NB4 (cell line): ENCODE results near the gene SDF2.
"Not testable (repeated sequence)": the region's sequence is repeated elsewhere in the genome, so short reads cannot be mapped to it uniquely, and the experiment has no call there.

ENCODE experiments used
- DNase-seq: peaks from one replicate; pipeline ENCODE4 v3.0.0; 2010; ENCODE audit warnings: low read depth
- H3K4me3 ChIP-seq: one replicate; pipeline ENCODE4 v1.5.1; 2011; ENCODE audit warnings: mild to moderate bottlenecking, low read depth, low read length, moderate library complexity
- CTCF ChIP-seq: IDR thresholded peaks from one replicate; pipeline ENCODE4 v1.5.1; 2012; ENCODE audit warnings: low read depth, low read length
- MAX ChIP-seq: IDR thresholded peaks from 2 replicates; pipeline ENCODE4 v1.6.1; 2011; ENCODE audit warnings: low read depth, low read length
- MYC ChIP-seq: IDR thresholded peaks from 2 replicates; pipeline ENCODE4 v1.6.1; 2011; ENCODE audit warnings: low read depth, low read length
- POLR2A ChIP-seq: IDR thresholded peaks from 2 replicates; pipeline ENCODE4 v1.6.1; 2011; ENCODE audit warnings: mild to moderate bottlenecking; ENCODE audit not compliant: insufficient read length; ENCODE audit errors: extremely low read depth

The SDF2 gene

GRCh38 chr17:28669918-28670317 is 8.2 kb upstream of the SDF2 start:
- no peak for DNase-seq
- H3K4me3 ChIP-seq: no peak overlapping the region
- no peak for TF ChIP-seq MYC
- no peak for TF ChIP-seq MAX
- TF ChIP-seq POLR2A: no peak
- TF ChIP-seq CTCF: no peak

- no peak for DNase-seq
- no peak for TF ChIP-seq MAX
- TF ChIP-seq MYC: no peak
- no peak for TF ChIP-seq CTCF
- no peak for TF ChIP-seq POLR2A
- H3K4me3 ChIP-seq: no peak overlapping the region
Observed at GRCh38 chr17:28667870-28668269, 6.2 kb upstream of the SDF2 start.

- DNase-seq: peak; percentile 32
Observed at GRCh38 chr17:28665994-28666393, 4.3 kb upstream of the SDF2 start.

GRCh38 chr17:28663723-28664122 is 2.0 kb upstream of the SDF2 start:
- no peak for DNase-seq
- TF ChIP-seq MAX (no peak), MYC (no peak), CTCF (no peak), POLR2A (no peak)
- H3K4me3 ChIP-seq: peak overlapping the region; percentile 95

More at GRCh38 chr17:28665994-28666393, 4.3 kb upstream of the SDF2 start:
- H3K4me3 ChIP-seq: no peak overlapping the region
- TF ChIP-seq CTCF (no peak), MYC (no peak), MAX (no peak), POLR2A (no peak)

GRCh38 chr17:28662527-28662829 is 772 bp upstream of the SDF2 start:
- TF ChIP-seq CTCF (no peak), MAX (no peak), MYC (no peak), POLR2A (no peak)
- H3K4me3 ChIP-seq: peak overlapping the region; percentile 95
- no peak for DNase-seq

- H3K4me3 ChIP-seq, DNase-seq: not testable (repeated sequence)
Observed at GRCh38 chr17:28659497-28659881, 2.2 kb downstream of the SDF2 start.

GRCh38 chr17:28658766-28659496 is 2.8 kb downstream of the SDF2 start:
- H3K4me3 ChIP-seq, DNase-seq: not testable (repeated sequence)

- H3K4me3 ChIP-seq, DNase-seq: not testable (repeated sequence)
Observed at GRCh38 chr17:28658342-28658741, 3.4 kb downstream of the SDF2 start.
